KOPT-K1 (cell line): ENCODE measurements around the gene KIAA0232.
A peak's percentile ranks its signal among the peaks of the same experiment; 100 is the strongest.

Experiments
- H3K27ac ChIP-seq: fragments of 200-600 bp; sonication (generic); 2 replicates; pipeline ENCODE4 v1.5.1; 2016; ENCODE audit warnings: antibody characterized with exemption, mild to moderate bottlenecking, low read depth, low read length; ENCODE audit not compliant: poor library complexity, severe bottlenecking
- H3K36me3 ChIP-seq: fragments of 200-600 bp; sonication (generic); 2 replicates; pipeline ENCODE4 v1.5.1; 2017; ENCODE audit warnings: antibody characterized with exemption, mild to moderate bottlenecking, low read length, moderate library complexity; ENCODE audit not compliant: insufficient read depth
- H3K9me3 ChIP-seq: fragments of 200-600 bp; sonication (generic); 2 replicates; pipeline ENCODE4 v1.5.1; 2017; ENCODE audit warnings: antibody characterized with exemption, low read length, mild to moderate bottlenecking; ENCODE audit not compliant: insufficient read depth, poor library complexity, severe bottlenecking

KIAA0232 gene

GRCh38 chr4:6916587-6917460 lies 134.3 kb downstream of the KIAA0232 start:
- H3K27ac ChIP-seq: peak overlapping the region; percentile 66
- no peaks in the 10 kb centered on the region for H3K9me3 ChIP-seq

GRCh38 chr4:6917461-6918271 lies 135.1 kb downstream of the KIAA0232 start:
- H3K36me3 ChIP-seq: peaks cover 6% of the 10 kb centered on the region; the same call in 1 of the 2 replicates
- H3K9me3 ChIP-seq: no peaks in the 10 kb centered on the region
- H3K27ac ChIP-seq: peak overlapping the region; percentile 66

More at GRCh38 chr4:6916587-6917460, 134.3 kb downstream of the KIAA0232 start:
- peaks cover 6% of the 10 kb centered on the region; the same call in 1 of the 2 replicates for H3K36me3 ChIP-seq

GRCh38 chr4:6918338-6918737 lies 135.8 kb downstream of the KIAA0232 start:
- Histone ChIP-seq H3K36me3 (peaks cover 8% of the 10 kb centered on the region), H3K9me3 (no peaks in the 10 kb centered on the region), H3K27ac (peak overlapping the region; percentile 66)

- Histone ChIP-seq H3K9me3 (no peaks in the 10 kb centered on the region), H3K36me3 (peaks cover 25% of the 10 kb centered on the region), H3K27ac (no peak overlapping the region)
Observed at GRCh38 chr4:6920171-6920570, 137.6 kb downstream of the KIAA0232 start.

GRCh38 chr4:6923507-6923906 lies 141.0 kb downstream of the KIAA0232 start:
- no peaks in the 10 kb centered on the region for H3K9me3 ChIP-seq
- H3K36me3 ChIP-seq: peaks cover 28% of the 10 kb centered on the region
- H3K27ac ChIP-seq: no peak overlapping the region

- H3K9me3 ChIP-seq: no peaks in the 10 kb centered on the region
- no peak overlapping the region for H3K27ac ChIP-seq
- peaks cover 28% of the 10 kb centered on the region for H3K36me3 ChIP-seq
Observed at GRCh38 chr4:6924361-6924779, 141.8 kb downstream of the KIAA0232 start.

- H3K27ac ChIP-seq: peak overlapping the region; percentile 71
- H3K9me3 ChIP-seq: no peaks in the 10 kb centered on the region
- peaks cover 28% of the 10 kb centered on the region for H3K36me3 ChIP-seq
Observed at GRCh38 chr4:6925357-6925836, 142.9 kb downstream of the KIAA0232 start.

GRCh38 chr4:6926081-6926480 lies 143.6 kb downstream of the KIAA0232 start:
- Histone ChIP-seq H3K27ac (peak overlapping the region; percentile 71), H3K9me3 (no peaks in the 10 kb centered on the region), H3K36me3 (peaks cover 29% of the 10 kb centered on the region)

DNA sequence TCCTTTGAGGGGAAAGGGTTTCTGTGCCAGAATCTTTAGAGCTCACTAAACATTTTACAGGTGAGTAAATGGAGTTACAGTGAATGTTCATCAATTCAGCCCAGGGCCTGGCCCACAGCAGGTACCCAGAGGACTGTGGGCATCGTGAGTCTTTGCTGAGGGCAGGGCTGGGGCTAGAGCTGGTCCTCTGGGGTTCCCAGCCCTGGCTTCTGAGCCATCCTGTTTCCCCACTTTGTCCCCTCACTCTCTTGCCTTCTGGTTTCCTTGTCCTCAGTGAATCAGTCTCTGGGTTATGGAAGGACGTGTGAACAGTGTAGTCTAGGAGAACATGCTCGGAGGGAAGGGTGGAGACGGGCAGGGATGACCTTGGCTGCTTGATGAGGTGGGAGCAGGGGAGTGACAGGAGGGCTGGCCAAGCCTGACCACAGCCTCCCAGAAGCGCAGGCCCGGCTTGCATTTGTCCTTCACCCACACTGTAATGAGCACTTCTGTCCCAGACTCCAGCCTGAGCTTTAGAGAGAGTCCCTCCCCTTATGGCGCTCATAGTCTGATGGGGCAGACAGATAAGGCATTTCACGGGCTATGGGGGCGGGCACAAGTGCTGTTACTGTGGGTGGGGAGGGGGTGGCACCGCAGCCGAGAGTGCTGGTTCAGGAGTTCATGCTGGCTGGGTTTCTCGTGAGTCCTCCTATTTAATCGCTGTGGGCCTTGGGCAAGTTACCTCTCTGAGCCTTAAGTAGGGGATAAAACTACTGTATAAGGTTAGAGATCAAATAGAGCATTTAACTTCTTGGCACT lies 144.4 kb downstream of the KIAA0232 start:
- Histone ChIP-seq H3K27ac (peak overlapping the region; percentile 71), H3K36me3 (peaks cover 37% of the 10 kb centered on the region), H3K9me3 (no peaks in the 10 kb centered on the region)

- H3K27ac ChIP-seq: peak overlapping the region; percentile 71
- H3K36me3 ChIP-seq: peaks cover 37% of the 10 kb centered on the region
- H3K9me3 ChIP-seq: no peaks in the 10 kb centered on the region
Observed at GRCh38 chr4:6928081-6928480, 145.6 kb downstream of the KIAA0232 start.

DNA sequence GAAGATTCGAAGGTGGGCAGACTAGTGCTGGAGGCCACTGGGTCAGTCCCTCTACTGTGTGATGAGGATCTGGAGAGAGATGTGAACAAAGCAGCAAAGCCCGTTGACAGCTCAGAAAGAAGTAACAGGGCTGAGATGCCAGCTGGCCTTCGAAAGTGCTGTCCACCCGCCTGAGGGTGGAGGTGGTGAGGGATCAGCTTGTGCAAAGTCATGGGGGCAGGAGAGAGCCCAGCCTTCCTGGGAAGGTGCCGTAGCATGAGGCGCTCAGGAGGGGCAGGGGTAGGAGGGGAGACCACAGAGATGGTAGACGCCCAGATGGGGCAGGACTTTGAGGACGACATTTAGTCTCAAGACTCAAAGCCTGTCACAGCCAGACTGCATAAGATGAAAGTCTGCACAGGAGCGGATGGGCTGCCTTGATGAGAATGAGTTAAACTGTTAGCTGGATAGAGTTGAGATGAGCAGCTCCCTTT lies 146.8 kb downstream of the KIAA0232 start:
- Histone ChIP-seq H3K27ac (peak overlapping the region; percentile 30), H3K36me3 (peaks cover 34% of the 10 kb centered on the region; the same call in 1 of the 2 replicates), H3K9me3 (no peaks in the 10 kb centered on the region)

- H3K36me3 ChIP-seq: peaks cover 29% of the 10 kb centered on the region; the same call in 1 of the 2 replicates
- no peak overlapping the region for H3K27ac ChIP-seq
- no peaks in the 10 kb centered on the region for H3K9me3 ChIP-seq
Observed at GRCh38 chr4:6929812-6930464, 147.4 kb downstream of the KIAA0232 start.

- peaks cover 18% of the 10 kb centered on the region; the same call in 1 of the 2 replicates for H3K36me3 ChIP-seq
- H3K27ac ChIP-seq: no peak overlapping the region
- H3K9me3 ChIP-seq: no peaks in the 10 kb centered on the region
Observed at GRCh38 chr4:6932475-6932874, 149.9 kb downstream of the KIAA0232 start.

DNA sequence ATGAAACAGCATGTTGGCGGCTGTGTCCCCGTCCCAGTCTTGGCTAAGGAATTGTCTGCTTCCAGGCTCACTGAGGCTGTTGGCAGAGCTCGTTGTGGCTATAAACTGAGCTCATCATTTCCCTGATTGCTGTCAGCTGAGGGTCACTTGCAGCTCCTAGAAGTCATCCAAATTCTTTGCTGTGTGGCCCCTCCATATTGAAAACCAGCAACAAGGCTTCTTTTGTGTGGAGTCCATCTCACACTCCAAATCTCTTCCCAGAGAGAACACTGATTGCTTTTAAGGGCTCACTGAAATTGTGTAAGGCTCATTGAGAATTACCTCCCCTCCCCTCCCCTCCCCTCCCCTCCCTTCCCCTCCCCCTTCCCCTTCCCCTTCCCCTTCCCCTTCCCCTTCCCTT lies 150.4 kb downstream of the KIAA0232 start:
- H3K36me3 ChIP-seq: peaks cover 18% of the 10 kb centered on the region; the same call in 1 of the 2 replicates
- H3K27ac ChIP-seq: no peak overlapping the region
- no peaks in the 10 kb centered on the region for H3K9me3 ChIP-seq
